Measurements from ENCODE around the gene GPATCH2.
A peak's percentile ranks its signal among the peaks of the same experiment; 100 is the strongest.
"Not testable (repeated sequence)": the region's sequence is repeated elsewhere in the genome, so short reads cannot be mapped to it uniquely, and the experiment has no call there.

GPATCH2 gene

GRCh38 chr1:217524787-217525520, 105.9 kb downstream of the GPATCH2 start:
- DNase-seq, result no peak

- DNase-seq, result not testable (repeated sequence)
These were observed 107.0 kb downstream of the GPATCH2 start for GRCh38 chr1:217523921-217524320.

DNA sequence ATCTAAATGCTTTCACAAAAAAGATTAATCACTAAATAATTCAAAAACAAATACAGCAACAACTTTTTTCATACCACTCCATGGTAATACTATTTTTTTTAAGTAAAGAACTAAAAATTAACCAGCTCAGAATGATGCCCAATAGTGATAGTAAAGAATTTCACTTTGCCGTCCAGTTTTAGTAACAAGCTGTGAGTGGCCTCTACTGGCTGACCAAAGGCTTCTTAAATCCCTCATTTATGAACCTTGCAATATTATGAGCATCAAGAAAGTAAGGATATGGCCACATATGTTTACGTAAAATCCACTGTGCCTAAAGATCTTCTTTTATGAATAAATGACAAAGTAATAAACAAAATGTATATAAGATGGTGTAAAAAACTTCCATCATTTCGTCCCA, 108.6 kb downstream of the GPATCH2 start:
- DNase-seq, result no peak

DNA sequence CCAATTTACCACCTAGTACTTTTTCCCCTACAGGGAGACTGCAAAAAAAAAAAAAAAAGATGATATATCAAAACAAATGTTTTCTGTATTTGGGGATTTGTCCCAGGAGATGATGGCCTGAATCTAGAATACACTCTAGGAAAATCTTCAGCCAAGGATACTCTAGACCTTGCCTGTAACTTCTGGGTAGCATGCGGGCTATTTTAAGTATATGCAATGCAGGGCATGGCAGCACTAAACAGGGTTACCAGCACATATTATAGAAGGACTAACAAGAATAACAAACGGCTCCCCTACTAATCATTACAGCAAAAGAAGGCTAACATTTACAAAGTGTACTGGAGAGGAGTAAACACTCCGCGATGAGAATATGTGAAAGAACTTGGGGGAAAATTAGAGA, 109.6 kb downstream of the GPATCH2 start:
- no peak for DNase-seq

- no peak for DNase-seq
These were observed 124.0 kb downstream of the GPATCH2 start for GRCh38 chr1:217506878-217507277.

DNA sequence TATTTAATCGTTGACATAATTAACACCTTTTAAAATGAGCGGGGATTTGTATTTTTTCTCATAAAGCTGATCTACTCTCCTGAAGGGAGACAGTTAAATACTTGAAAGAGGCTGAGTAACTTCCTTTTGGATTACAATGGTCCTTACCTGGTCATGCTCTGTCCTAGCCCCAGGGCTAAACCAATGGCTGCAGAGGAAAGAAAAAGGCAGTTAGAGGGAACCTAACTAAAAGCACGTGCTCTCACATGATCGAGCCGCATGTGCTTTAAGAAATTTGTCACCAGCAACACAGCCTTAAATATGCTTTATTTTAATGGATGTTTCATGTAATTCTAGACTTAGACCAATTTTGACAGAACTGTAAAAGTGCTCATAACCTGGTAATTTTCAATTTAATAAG, 132.7 kb downstream of the GPATCH2 start:
- no peak for DNase-seq

- no peak for DNase-seq
These were observed 135.6 kb downstream of the GPATCH2 start for GRCh38 chr1:217495249-217495648.

DNA sequence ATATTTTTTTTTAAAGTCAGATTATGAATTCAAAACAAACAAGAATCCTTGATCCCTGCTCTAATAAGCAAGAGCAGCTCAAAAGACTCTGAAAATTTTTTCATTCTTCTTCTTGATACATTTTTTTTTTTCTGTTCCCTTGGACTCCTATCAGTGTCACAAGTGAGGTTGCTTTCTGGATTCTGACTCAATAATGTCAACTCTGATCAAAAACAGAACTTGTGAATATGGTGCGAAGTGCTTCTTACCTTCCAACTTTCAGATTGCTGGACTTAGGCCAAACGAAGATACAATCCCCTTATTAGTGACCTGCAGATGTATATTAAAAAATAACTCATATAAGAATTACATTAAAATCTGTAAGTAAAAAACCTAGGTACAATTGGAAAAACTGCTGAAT, 136.1 kb downstream of the GPATCH2 start:
- no peak for DNase-seq

DNA sequence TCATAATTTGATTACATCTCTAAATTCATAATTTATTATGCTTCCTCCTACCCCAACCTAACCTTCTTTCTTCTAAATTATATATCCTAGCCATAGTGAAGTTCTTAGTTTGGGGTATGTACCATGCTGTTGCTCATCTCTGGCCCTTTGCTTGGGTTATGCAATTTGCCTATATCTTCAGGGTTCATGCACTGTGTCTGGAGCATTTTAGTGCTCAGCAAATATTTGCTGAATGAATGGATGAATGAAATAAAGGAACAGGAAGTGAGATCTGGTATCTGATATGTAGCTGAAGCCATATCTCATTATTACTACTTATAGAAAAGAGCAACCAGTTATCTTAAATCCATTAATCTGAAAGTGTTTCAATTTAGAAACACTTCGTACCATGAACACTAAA, 137.6 kb downstream of the GPATCH2 start:
- DNase-seq, result no peak

- no peak for DNase-seq
These were observed 146.0 kb downstream of the GPATCH2 start for GRCh38 chr1:217484871-217485270.

GRCh38 chr1:217482356-217483102, 148.4 kb downstream of the GPATCH2 start:
- DNase-seq, result peak; percentile 54

DNA sequence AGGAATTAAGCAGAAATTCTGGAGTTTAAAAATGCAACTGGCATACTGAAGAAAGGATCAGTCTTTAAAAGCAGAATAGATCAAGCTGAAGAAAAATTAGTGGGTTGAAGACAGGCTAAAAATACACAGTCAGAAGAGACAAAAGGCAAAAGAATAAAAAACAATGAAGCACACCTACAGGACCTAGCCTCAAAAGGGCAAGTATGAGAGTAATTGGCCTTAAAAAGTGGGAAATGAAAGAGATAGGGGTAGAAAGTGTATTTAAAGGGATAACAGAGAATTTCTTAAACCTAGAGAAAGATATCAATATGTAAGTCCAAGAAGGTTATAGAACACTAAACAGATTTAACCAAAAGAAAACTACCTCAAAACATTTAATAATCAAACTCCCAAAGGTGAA, 152.4 kb downstream of the GPATCH2 start:
- no peak for DNase-seq

GRCh38 chr1:217472915-217473314, 158.0 kb downstream of the GPATCH2 start:
- no peak for DNase-seq

GRCh38 chr1:217471403-217471802, 159.5 kb downstream of the GPATCH2 start:
- no peak for DNase-seq

DNA sequence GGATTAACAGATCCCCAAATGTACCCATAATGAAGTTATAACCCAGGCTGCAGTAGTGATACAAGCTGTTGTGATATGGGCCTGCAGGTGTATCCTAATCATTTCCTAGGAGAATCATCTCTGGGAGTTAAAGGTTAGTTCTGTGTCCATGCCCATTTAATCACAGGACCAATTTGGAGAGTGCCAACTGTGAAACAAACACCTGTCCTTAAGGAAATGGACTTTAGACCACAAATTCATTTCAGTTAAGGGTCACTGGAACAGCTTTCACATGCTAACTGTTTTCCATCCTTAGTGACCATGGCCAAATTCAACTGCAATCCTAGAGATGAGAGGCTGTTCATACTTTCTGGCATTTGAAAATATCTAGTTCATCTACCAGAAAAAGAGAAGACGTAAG, 160.9 kb downstream of the GPATCH2 start:
- no peak for DNase-seq

DNA sequence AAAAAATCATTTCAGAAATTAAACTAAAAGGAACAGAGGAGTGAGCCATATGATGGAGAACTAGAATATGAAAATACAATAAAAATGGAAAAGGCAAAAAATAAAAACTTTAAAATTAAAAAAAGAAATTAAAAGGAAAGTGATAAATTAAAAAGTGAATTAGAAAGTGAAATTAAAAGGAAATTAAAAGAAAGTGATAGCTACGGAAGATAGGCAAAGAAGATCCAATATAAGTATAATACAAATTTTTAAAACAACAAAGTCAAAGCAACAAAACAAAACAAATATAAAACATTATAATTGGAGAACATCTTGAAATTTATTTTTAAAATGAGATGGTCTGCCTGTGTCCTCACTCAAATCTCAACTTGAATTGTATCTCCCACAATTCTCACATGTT, 165.8 kb downstream of the GPATCH2 start:
- DNase-seq, result no peak

DNA sequence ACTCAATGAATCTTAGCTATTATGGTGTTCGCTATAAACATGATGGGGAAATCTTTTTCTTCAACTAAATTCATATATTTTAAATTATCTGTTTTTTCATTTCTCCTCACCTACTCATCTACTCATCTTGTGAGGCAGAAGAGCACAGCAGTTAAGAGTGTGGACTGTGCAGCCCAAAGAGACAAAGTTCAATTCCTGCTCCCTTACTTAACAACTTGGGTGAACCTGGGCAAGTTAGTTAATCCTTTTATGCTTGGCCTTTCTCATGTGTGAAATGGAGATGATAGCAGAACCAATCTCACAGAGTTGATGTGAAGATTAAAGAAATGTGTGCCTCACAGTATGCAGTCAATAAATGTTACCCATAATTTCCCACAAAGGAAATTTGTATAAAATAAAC, 168.2 kb downstream of the GPATCH2 start:
- DNase-seq, result no peak

DNA sequence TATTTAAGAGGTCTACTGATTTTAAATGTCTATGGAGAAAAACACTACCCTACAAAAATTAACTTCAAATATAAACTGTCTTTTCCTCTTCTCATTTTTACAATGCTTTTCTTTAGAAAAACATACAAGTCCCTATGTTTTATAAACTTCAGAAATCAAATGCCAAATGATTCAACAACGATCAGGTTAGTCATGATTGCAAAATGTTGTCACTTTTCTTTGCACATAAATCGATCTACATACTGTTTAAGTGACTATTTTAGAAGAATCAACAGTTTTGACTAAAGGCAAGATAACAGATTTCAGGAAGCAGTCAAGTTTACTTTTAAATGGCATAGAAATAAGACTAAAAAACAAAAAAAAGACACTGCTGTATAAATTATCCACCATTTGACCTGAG, 168.7 kb downstream of the GPATCH2 start:
- no peak for DNase-seq

DNA sequence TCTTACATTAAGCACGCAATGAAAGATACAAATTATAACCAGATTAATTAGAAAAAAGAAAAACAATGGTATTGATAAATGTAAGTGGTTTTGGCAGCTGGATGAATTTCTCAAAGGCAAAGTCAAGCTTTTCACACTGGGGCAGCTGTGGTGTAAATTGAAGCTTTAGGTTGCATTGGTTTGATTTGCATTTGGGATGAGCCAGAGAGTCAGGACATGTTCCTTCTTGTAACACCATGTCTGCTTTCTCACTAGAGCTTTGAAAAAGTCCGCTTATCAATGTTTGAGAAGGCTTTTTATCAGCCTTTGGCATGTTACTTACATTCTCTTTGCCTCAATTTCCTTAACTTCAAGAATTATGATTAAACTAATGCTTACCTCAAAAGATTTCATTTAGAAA, 173.9 kb downstream of the GPATCH2 start:
- DNase-seq, result no peak

DNA sequence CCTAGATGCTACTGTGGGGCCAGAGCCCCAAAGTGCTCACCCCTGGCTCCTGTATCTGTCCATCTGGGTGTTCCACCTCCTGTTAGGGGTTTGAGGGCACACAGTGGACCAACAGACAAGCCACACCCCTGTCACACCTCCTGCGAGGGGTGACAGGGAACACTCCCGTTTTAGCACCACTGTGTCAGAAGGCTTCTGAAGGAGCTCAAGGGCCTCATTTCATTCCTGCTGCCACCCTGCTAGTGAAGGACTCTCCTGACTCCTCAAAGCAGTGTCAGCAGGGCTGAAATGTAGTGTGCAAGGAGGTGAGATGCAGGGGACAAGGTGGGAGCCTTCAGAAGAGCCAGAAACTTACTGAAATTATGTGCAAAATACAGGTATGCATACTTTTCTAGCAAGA, 174.6 kb downstream of the GPATCH2 start:
- no peak for DNase-seq

GRCh38 chr1:217453816-217454215, 177.1 kb downstream of the GPATCH2 start:
- DNase-seq, result no peak

DNA sequence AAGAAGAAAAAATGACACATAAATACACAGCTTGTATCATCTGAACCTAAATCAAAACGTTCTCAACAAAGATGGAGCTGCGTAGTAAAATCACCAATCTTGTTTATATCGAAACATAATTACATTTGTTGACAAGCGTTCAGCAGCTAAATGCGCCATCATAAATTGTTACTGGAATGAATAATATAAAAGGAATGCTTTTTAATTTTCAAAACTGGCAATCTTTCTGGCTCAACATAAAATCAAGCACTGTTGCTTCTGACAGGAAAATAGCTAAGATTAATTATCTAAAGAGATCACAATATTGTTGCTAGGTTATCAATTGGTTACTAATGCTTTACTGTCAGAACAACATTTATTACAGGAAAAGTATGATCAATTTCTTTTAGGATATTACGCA, 181.5 kb downstream of the GPATCH2 start:
- no peak for DNase-seq

DNA sequence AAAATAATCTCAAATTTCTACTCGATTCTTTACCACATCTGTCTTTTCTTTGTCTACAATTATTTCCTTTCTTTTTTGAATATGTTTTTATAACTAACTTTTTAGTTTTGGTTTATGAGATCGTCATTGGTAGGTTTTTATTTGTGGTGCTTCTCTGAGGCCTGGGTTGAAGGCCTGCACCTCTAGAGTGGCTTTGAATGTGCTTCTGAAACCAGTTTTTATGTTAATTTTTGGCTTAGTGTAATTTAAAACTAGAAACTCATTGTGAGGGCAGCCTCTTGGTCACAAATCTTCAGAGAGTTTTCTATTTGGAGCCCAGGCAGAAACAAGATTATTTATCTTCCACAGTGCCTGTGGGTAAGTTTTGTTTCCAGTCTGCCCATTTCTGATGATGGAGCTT, 187.0 kb downstream of the GPATCH2 start:
- no peak for DNase-seq

DNA sequence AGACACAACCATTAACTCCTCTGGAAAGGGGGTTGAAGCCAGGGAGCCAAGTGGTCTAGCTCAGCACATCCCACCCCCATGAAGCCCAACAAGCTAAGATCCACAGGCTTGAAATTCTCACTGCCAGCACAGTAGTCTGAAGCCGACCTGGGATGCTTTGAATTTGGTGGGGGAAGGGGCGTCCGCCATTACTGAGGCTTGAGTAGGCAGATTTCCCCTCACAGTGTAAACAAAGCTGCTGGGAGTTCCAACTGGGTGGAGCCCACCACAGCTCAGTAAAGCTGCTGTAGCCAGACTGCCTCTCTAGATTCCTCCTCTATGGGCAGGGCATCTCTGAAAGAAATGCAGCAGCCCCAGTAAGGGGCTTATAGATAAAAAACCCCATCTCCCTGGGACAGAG, 193.5 kb downstream of the GPATCH2 start:
- no peak for DNase-seq

- DNase-seq, result no peak
These were observed 195.7 kb downstream of the GPATCH2 start for GRCh38 chr1:217435204-217435603.
